ENCODE measurements around the gene ZFP36L1. TPM values are rescaled to one million over a fixed set of nuclear protein-coding genes. Genes with fewer than 3 reads are reported as not detected.
A peak's percentile ranks its signal among the peaks of the same experiment; 100 is the strongest.

ZFP36L1 gene
- total RNA-seq, 2 donors from 2014 or later = 99.4 to 99.6 TPM

DNA sequence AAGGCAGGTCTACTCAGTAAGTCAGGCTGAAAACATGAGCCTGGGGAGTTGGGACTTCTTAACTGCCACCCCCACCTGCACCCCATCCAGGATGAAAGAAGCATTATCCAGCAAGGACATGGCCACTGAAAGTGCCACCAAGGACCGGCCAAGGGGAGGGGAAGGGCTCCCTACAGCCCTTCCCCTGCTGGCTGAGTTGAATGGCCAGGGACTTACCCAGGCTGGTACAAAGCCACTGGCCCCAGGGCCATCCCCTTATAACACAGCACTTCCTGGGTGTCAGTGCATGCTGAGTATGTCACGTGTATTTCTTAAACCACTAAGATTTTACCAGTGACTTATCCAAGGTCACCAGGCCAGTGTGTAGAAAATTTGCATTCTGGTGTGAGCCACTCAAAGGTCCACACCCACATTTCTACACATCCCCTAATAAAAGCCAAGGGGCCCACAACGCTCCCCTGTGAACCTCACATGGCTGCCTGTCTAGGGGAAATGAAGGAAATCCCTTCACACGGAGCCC lies 29.3 kb upstream of the ZFP36L1 start:
- no peak overlapping the region for H3K4me3 Mint-ChIP-seq
- H3K9ac ChIP-seq (ENCODE audit: extremely low read depth, low read length, poor library complexity, severe bottlenecking) = no peak overlapping the region
- TF ChIP-seq, protein P1, sequence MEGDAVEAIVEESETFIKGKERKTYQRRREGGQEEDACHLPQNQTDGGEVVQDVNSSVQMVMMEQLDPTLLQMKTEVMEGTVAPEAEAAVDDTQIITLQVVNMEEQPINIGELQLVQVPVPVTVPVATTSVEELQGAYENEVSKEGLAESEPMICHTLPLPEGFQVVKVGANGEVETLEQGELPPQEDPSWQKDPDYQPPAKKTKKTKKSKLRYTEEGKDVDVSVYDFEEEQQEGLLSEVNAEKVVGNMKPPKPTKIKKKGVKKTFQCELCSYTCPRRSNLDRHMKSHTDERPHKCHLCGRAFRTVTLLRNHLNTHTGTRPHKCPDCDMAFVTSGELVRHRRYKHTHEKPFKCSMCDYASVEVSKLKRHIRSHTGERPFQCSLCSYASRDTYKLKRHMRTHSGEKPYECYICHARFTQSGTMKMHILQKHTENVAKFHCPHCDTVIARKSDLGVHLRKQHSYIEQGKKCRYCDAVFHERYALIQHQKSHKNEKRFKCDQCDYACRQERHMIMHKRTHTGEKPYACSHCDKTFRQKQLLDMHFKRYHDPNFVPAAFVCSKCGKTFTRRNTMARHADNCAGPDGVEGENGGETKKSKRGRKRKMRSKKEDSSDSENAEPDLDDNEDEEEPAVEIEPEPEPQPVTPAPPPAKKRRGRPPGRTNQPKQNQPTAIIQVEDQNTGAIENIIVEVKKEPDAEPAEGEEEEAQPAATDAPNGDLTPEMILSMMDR (conservative IDR thresholded peaks at IDR 0.05) = no peak
- H3K27me3 ChIP-seq (ENCODE audit: control insufficient read depth, insufficient read depth, low read length, poor library complexity, severe bottlenecking) = no peaks in the 10 kb centered on the region
- H3K4me1 ChIP-seq (ENCODE audit: control insufficient read depth, insufficient read depth, low read length) = peaks cover 4% of the 10 kb centered on the region
- H3K4me1 Mint-ChIP-seq = peaks cover 19% of the 10 kb centered on the region
- no peaks in the 10 kb centered on the region for H3K36me3 Mint-ChIP-seq (ENCODE audit: low read depth)
- no peak for DNase-seq
- peaks cover 11% of the 10 kb centered on the region for H3K27me3 Mint-ChIP-seq (ENCODE audit: insufficient read depth)
- no peaks in the 10 kb centered on the region for H3K36me3 ChIP-seq (ENCODE audit: control insufficient read depth, insufficient read depth, low read length)
- no peaks in the 10 kb centered on the region for H3K9me3 ChIP-seq (ENCODE audit: control insufficient read depth, low read length)
- H3K27ac ChIP-seq (ENCODE audit: low read depth, low read length) = no peak overlapping the region
- no peaks in the 10 kb centered on the region for H3K9me3 Mint-ChIP-seq
- H3K4me3 ChIP-seq (ENCODE audit: low read length) = no peak overlapping the region
- 90 to 100% methylated on average over 3 to 4 of the region's 4 CpGs for WGBS, 2 experiments (ENCODE audit: insufficient coverage in 1 of 2, insufficient read length in 1 of 2)
- H3K27ac Mint-ChIP-seq = no peak overlapping the region

- peaks cover 23% of the 10 kb centered on the region for H3K4me1 Mint-ChIP-seq
- TF ChIP-seq, protein P1 (conservative IDR thresholded peaks at IDR 0.05) = no peak
- peaks cover 12% of the 10 kb centered on the region for H3K27me3 Mint-ChIP-seq (ENCODE audit: insufficient read depth)
- no peaks in the 10 kb centered on the region for H3K27me3 ChIP-seq (ENCODE audit: control insufficient read depth, insufficient read depth, low read length, poor library complexity, severe bottlenecking)
- H3K9me3 Mint-ChIP-seq = no peaks in the 10 kb centered on the region
- no peak overlapping the region for H3K27ac ChIP-seq (ENCODE audit: low read depth, low read length)
- 90 to 96% methylated on average over 12 to 18 of the region's 18 CpGs for WGBS, 2 experiments (ENCODE audit: insufficient coverage in 1 of 2, insufficient read length in 1 of 2)
- H3K9me3 ChIP-seq (ENCODE audit: control insufficient read depth, low read length) = no peaks in the 10 kb centered on the region
- no peak overlapping the region for H3K9ac ChIP-seq (ENCODE audit: extremely low read depth, low read length, poor library complexity, severe bottlenecking)
- H3K4me1 ChIP-seq (ENCODE audit: control insufficient read depth, insufficient read depth, low read length) = peaks cover 4% of the 10 kb centered on the region
- H3K4me3 ChIP-seq (ENCODE audit: low read length) = no peak overlapping the region
- H3K36me3 Mint-ChIP-seq (ENCODE audit: low read depth) = no peaks in the 10 kb centered on the region
- no peak overlapping the region for H3K4me3 Mint-ChIP-seq
- no peak overlapping the region for H3K27ac Mint-ChIP-seq
- peak; percentile 48 for DNase-seq
- no peaks in the 10 kb centered on the region for H3K36me3 ChIP-seq (ENCODE audit: control insufficient read depth, insufficient read depth, low read length)
Observed at GRCh38 chr14:68820999-68821683, 28.3 kb upstream of the ZFP36L1 start.

GRCh38 chr14:68820536-68820935 lies 27.7 kb upstream of the ZFP36L1 start:
- peaks cover 20% of the 10 kb centered on the region for H3K4me1 Mint-ChIP-seq
- WGBS, 2 experiments (ENCODE audit: insufficient coverage in 1 of 2, insufficient read length in 1 of 2) = 92 to 100% methylated on average over 3 to 4 of the region's 4 CpGs
- H3K9ac ChIP-seq (ENCODE audit: extremely low read depth, low read length, poor library complexity, severe bottlenecking) = no peak overlapping the region
- H3K27me3 ChIP-seq (ENCODE audit: control insufficient read depth, insufficient read depth, low read length, poor library complexity, severe bottlenecking) = no peaks in the 10 kb centered on the region
- H3K27ac Mint-ChIP-seq = no peak overlapping the region
- H3K9me3 Mint-ChIP-seq = no peaks in the 10 kb centered on the region
- peaks cover 2% of the 10 kb centered on the region for H3K4me1 ChIP-seq (ENCODE audit: control insufficient read depth, insufficient read depth, low read length)
- H3K4me3 Mint-ChIP-seq = no peak overlapping the region
- H3K4me3 ChIP-seq (ENCODE audit: low read length) = no peak overlapping the region
- no peak for DNase-seq
- H3K27me3 Mint-ChIP-seq (ENCODE audit: insufficient read depth) = peaks cover 12% of the 10 kb centered on the region
- TF ChIP-seq, protein P1 (conservative IDR thresholded peaks at IDR 0.05) = no peak
- no peaks in the 10 kb centered on the region for H3K36me3 ChIP-seq (ENCODE audit: control insufficient read depth, insufficient read depth, low read length)
- no peaks in the 10 kb centered on the region for H3K36me3 Mint-ChIP-seq (ENCODE audit: low read depth)
- no peaks in the 10 kb centered on the region for H3K9me3 ChIP-seq (ENCODE audit: control insufficient read depth, low read length)
- H3K27ac ChIP-seq (ENCODE audit: low read depth, low read length) = no peak overlapping the region
